HG03064 (cell line): Measurements from ENCODE around the gene LASP1NB.
"Not testable (repeated sequence)": the region's sequence is repeated elsewhere in the genome, so short reads cannot be mapped to it uniquely, and the experiment has no call there.

Experiments used
- ATAC-seq: cut with Tn5 transposase; IDR thresholded peaks from one replicate; pipeline ENCODE4 v1.9.1; 2021; ENCODE audit warnings: low read depth; ENCODE audit not compliant: unreplicated experiment

Gene LASP1NB

DNA sequence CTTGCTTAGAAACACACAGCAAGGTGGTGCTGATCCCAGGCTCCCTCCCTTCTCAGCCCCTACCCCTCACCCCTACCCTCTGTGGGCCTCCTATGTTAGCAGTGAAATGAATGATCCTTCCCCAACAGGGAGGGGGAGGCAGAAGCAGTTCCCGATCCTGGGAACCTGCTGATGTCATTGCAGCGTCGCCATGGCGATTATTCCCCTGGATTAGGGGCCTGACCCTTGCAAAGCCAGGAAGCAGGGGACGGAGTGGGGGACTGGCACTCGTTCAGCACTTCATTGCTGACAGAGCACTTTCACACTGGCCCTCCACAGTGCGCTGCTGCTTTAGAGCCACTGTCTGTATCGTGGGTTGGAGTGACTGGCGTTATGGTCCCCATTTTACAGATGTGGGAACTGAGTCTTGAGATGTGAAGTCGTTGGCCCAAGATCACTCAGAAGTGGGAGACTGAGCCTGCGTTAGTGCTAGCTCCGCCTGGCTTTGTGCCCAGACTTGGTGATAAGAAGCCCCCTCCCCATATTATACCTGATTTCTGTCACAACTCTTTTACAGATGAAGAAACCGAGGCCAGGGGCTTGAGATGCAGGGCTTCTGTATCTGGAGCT is 29.0 kb upstream of the LASP1NB start:
- ATAC-seq: no peak

DNA sequence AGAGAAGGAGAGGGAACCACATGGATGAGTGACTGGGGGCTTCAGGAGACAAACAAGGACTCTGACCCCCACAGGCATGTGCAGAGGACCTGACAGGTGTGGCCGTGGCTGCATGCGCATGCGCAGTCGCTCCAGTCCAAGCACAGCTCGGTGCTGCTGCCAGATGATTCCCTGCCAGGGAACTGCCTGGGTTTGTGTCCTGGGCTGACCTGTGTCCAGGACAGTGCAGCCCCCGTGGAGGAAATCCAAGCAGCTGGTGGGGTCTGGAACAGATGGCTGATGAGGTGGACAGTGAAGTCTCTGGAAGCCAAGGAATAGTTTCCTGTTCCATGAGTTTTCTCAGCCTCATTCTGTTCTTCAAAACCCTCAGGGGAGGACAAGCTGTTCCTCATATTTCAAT is 28.2 kb upstream of the LASP1NB start:
- ATAC-seq: no peak

DNA sequence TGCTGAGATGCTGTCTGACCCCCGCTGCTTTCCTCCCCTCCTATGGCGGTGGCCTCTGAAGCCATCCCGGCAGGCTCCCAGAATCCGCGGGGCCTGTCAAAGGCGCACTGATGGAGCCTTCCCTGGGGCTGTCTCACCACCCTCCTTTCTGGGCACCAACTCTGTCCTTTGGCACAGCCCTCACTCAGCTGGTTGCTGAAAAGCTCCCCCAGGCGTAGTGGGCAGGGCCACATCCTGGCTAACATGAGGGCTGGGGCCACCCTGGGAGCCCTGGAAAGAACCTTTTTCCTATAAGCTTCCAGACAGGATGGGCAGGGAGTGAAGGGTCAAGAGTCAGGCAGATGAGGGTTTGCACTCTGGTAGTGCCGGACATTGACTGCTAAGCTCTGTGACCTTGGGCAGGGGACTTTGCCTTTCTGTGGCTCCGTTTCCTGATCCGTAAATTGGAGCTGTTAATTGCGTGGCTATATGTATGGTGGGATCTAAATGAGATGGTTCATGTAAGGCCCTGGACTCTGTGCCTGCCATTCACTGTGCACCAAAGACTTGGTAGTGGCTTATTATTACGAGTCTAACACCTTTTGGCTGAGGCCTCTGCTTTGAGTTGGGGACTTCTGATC is 27.6 kb upstream of the LASP1NB start:
- ATAC-seq: no peak

DNA sequence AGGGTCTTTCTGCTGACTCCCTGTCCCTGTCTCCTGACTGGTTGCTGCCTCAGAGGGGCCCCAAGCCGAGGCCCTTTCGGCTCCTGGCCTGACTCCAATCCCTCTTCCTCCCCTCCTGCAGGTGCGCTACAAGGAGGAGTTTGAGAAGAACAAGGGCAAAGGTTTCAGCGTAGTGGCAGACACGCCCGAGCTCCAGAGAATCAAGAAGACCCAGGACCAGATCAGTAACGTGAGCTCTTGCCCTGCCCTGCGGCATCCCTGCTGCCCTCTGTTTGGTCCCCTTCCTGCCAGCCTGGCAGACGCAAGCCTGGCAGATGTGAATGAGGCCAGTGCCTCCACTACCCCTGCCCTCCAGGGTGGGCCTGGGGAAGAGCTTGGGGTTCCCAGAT is 27.1 kb upstream of the LASP1NB start:
- ATAC-seq: no peak

DNA sequence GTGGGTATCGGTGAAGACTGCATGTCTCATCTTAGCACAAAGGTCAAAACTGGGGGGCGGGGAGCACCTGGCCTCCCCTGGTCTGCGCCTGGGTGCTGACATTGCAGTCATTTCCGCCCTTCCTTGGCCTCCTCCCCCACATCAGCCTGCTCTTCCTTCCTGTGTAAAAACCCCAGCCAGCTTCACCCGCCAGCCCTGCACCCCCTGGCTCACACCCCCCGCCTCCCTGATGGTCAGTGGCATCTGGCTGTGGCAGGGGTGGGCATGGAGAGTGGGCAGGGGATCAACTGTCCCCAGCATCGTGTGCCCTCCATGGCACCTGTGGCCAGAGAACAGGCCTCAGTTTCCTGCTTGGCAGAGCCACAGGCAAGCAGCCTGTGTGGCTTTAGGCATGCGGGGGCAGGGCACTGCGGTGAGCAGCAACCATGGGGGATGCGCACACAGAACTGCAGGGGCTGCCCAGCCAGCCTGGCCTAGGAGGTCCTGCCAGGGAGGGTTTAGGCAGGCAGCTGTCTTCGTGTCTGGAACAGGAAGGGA is 26.5 kb upstream of the LASP1NB start:
- no peak for ATAC-seq

DNA sequence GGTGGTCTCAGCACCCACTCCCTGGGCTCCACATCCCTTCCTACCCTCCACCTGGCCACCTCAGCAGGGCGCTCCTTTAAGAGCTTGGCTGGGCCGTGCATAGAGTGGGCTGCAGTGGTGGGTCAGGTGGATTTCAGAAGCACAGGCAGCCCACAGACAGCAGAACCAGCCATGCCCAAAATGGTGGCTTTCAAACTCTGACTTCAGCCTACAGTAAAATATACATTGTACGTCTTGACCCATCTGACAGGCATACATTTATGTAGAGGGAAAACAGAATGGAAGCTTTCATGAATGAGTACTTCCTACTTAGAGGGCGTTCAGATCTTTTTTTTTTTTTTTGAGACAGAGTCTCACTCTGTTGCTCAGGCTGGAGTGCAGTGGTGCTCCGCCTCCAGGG is 26.0 kb upstream of the LASP1NB start:
- no peak for ATAC-seq

DNA sequence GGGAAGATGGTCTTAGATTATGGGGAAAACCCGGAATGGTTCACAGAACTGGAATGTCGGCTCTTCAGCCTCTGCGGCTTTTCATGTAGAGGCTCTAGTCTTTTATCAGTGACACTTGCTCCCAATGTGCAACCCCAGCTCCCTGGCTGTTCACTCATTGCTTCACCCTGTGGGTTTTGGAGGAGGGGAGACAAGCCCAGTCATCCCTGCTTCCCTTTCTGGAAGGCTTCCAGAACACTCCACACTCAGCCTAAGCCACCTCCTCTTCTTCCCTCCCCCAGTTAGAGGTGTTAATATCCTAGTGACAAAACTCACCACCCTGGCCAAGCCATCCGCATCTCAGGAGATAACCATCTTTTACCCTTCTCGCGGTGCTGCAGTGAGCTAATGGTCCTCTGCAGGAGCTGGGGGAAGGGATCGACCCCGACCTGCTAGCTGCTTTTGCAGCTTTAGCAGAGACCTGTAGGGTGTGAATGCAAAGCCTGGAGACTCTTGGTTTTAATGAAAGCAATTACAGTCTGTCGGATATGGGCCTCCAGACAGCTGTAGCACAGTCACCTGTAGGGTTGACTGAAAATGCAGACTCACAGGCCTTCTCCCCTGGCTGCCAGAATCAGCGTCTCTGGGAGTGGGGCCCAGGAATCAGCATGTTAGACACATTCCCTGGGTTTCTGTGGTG is 24.3 kb upstream of the LASP1NB start:
- no peak for ATAC-seq

DNA sequence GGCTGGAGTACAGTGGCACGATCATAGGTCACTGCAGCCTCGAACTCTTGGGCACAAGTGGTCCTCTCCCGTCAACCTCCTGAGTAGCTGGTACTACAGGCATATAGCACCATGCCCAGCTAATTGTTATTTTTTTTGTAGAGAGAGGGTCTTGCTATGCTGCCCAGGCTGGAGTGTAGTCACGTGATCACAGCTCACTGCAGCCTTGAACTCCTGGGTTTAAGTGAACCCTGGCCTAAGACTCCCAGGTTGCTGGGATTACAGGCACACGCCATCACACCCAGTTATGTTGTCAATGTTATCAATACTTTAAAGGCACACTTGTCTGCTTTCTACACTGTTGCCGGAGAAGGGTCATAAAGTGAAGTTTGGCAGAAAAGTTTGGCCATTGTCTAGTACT is 22.0 kb upstream of the LASP1NB start:
- no peak for ATAC-seq

DNA sequence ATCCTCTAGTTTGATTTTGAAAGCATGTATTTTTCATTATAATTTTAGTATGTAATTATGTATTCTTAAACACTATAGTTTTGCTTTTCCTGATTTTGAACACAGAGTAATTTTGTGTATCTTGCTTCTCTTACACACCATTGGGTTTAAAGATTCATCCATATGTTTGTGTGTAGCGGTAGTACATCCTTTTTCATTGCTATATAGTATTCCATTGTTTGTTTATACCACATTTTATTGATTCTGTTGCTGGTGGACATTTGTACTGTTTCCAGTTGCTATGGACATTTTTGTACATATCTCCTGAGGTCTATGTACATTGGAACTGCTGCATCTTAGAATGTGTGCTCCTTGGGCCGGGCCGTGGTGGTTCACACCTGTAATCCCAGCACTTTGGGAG is 20.5 kb upstream of the LASP1NB start:
- no peak for ATAC-seq

DNA sequence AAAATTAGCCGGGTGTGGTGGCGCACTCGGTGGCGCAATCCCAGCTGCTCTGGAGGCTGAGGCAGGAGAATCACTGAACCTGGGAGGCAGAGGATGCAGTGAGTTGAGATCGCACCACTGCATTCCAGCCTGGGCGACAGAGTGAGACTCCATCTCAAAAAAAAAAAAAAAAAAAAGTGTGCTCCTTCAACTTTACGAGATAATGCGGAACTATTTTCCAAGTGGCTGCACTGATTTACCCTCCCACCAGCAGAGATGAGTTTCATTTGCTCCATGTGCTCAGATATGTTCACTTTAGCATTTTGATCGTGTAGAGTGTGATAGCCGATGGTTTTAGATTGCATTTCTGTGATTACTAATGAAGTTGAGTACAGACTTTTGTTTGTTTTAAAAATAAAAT is 20.0 kb upstream of the LASP1NB start:
- no peak for ATAC-seq

DNA sequence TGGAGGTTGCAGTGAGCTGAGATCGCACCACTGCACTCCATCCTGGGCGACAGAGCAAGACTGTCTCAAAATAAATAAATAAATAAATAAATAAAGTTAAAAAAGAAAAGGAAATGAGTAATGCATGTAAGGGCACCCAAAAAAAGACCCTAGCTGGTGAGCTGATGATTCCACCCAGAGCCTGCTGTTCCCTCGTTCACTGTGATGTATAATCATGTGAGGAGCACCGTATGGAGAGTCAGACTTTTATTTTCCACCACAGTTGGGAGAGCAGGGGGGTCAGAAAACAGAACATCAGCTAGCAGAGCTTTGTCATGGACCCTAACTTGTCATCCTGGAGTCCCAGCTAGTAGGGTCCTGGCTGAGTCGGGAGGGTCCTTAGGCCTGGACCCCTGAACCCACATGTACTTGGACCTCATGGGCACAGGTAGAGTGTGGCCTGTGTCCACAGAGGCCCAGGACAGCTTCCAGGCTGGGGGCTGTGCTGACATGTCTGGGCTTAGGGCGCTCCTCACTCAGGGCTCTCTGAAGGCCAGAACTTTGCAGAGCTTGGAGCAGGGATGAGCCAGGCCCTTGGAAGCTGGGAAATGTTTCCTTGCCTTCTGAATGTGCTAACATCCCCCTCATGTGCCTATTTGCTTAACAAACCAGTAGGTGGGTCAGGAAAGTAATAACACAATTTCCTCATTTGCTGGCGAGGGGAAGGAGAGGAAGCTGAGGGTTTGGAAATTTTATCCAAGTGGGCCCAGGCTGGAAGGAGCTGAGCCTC is 18.8 kb upstream of the LASP1NB start:
- no peak for ATAC-seq

DNA sequence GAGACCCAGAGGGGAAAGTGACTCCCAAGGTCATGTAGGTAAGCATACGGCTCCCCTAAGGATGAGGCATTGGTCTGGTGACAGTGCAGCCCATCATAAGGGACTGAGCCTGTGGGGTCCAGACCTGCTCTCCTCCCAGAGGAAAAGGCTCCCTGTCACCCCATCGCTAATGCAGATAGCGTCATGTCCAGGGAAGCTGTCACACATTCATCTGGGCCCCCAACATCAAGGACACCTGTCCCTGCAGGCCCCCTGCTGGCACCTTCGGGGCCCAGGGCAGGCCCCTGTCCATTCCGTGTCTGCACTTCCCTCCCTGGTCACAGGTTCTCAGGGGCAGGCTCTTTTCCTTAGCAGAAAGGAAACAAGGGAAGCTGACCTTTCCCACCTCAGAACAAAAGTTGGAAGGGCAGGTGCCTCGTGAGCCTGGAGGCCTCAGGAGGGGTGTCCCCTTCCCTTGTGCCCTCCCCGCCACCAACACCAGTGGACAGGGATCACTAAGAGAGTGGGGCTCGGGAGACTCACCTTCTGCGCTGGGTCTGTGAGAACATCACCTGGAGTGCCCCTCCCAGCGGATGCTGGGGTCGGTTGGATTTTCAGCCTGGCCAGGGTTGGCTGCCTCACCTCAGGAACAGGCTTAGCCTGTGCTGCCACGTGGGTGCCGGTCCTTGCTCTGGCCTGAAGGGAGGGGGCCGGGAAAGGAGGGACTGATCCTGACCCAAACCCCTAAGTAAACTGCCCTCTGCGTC is 17.3 kb upstream of the LASP1NB start:
- no peak for ATAC-seq

DNA sequence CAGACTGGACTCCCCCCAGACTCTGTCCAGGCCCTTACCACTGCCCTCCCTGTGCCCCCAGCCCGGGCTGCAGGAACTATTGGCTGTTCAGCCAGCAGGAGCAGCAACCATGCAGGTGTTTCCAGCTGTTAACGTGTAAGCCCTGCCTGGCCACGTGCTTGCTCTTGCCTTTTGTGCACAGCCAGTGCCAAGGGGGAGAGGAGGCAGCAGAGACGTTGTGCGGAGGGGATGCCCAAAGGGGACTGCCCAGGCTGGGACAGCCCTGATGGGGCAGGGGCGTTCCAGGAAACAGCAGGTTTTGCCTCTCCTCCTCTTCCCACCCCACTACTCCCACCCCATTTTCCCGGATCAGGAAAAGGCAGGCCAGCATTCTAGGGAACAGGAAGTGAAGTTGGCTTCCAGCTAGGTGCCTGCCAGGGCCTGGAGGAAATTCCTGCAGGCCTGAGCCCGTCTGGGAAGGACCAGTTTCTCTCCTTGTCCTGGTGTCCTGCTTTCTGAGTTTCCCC is 16.7 kb upstream of the LASP1NB start:
- no peak for ATAC-seq

DNA sequence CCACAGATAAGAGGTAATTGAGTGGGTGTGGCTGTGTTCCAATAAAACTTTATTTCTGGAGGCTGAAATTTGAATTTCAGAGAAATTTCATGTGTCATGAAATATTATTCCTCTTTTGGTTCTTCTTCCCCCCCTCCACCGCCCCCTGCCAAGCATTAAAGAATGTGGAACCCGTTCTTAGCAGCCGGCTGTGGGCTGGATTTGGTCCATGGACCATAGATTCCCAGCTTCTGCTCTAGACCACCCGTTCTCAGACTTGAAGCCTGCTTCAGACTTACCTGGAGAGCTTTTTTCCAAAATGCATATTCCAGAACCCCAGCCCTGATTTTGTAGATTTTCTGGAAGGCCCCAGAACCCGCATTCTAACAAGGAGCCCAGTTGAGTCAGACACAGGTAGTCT is 15.1 kb upstream of the LASP1NB start:
- no peak for ATAC-seq

DNA sequence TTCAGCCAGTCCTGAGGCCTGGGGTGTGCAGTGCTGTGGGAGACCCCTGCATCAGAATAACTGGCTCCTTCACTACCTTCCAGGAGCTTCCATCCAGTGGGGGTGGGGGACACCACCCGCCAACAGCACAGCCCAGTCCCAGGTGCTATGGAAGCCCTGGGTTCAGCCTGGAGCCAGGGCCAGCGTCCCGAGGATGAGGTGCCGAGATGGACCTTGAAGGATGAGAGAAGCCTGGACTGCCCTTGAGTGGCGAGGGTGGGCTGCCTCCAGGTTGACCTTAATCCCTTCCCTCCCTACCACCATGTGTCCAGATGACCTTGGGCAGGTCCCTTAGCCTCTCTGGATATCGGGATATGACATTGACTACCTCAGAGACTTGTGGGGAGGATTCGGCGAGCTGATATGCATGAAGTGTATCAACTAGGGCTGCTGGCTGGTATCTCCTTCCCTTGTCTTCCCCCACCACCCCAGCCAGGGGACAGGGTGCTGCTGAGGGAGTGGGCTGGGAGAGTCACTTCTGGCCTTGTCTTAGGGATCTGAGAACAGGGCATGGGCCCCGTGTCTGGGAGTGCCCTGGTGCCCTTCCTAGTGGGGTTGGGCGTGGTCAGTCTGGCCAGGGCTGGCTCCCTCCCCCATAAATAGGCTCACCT is 14.2 kb upstream of the LASP1NB start:
- ATAC-seq: no peak

DNA sequence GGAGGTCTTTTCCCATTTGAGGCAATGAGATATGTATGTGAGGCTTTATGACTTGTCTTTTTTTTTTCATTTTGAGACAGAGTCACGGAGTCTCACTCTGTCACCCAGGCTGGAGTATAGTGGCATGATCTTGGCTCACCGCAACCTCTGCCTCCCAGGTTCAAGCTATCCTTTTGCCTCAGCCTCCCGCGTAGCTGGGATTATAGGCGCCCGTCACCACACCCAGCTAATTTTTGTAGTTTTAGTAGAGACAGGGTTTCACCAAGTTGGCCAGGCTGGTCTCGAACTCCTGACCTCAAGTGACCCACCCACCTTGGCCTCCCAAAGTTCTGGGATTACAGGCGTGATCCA is 13.7 kb upstream of the LASP1NB start:
- ATAC-seq: not testable (repeated sequence)

DNA sequence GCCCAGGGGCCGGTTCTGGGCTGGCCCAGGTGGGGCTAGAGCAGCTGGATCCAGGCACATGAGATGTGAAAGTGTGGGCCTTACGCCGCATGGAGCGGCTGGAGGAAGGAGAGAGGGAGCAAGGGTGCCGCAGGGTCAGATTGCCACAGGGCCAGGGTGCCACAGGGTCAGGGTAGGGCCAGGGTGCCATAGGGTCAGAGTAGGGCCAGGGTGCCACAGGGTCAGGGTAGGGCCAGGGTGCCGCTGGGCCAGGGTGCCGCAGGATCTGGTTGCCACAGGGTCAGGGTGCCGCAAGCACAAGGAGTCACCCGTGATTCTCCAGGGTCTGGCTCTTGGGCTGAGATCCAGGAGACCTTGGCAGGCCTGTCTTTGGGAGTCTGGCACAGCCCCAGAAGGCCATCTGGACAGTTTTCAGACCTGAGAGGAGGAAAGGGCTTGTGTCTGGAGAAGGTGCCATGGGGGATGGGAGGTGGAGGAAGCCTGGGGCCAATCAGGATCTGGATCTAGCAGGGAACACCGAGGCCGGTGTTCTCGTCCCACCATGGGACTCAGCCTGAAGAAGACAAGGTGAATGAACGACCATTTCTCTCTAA is 13.1 kb upstream of the LASP1NB start:
- no peak for ATAC-seq

DNA sequence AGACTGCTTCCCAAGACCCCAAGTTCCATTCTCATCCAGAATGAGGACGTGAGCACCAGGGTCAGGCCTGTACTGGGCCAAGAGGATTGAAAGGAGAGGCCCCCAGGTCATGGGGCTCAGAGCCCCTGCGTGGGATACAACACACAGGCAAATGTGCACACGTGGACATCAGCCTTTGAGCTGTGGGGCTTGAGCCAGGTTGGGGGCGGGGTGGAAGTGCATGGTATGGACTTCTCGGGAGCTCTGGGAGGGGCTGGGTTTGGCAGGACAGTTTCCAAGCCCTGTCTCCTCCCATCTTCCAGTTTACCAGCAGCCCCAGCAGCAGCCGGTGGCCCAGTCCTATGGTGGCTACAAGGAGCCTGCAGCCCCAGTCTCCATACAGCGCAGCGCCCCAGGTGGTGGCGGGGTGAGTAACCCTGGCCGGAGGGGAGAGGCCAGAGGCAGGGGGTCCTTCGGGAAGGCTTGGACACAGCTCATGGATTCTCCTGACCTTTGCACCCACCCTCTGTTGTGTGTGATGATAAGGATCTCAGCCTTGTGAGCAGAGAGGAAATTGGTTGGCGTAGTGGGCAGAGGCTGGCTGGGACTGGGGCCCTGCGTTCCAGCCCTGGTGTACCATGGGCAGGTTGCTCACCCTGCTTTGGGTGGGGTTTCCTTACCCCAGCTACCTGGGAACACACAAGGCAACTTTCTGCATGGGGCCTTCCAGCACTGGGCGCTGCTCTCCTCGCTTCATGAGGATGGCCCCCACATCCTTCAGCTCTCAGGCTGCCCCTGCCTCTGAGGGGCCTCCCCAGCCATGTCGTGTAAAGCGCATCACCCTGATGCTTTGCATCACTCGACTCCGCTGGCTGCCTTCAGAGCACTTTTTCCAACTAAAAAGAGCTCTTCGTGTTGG is 10.4 kb upstream of the LASP1NB start:
- ATAC-seq: no peak

DNA sequence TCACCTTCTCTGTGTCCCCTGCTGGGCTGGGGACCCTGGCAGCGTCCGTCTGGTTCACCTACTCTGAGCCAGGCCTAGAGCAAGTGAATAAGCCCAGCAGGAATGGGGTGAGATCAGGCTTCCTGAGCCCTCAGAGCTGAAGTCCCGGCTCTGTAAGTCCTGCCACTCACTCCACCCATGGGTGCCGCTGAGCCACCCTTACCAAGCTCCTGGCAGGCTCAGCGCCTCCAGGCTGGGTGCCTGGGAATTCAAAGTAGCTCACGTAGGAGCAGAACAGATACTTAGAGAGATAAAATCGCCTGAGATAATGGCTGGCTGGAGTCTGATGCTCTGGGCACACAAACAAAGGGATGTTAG is 9.8 kb upstream of the LASP1NB start:
- no peak for ATAC-seq
